ENCODE data around the gene SERPINA3. TPM values are rescaled to one million over a fixed set of nuclear protein-coding genes. Genes with fewer than 3 reads are reported as not detected.

Gene SERPINA3
- total RNA-seq, 1 experiment from 2014 or later = not detected

DNA sequence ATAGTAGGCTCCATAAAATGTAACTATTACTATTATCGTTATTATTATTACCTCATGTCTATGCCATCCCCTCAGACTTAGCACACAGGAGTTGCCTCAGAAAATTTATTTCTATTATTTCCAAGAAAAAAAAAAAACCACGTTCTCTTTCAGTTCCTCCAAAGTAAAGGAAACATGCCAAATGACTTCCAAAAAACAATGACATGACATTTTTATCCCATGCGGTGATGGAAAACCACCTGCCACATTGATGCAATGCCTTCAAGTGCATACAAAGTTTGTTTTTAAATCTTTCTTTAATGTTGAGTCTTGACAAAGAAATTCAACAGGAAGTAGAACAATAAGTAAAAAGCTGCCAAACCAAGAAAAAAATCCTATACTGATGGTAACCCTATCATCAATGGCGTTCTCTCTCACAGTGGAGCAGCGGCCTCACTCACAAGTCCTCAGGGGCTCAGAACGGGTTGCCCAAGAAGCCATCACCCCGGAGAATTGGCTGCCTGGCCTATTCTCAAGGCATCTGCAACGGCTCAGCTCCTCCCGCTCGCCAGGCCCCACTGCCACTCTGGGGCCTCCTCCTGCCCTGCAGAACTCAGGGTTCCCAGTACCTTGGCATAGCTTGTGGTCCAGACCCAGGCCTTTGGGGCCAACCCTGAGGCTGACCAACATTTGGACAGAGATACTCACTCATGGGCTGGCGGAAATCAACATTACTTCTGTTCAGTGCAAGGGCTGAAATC lies 51.9 kb downstream of the SERPINA3 start:
- DNase-seq = no peak
- Histone ChIP-seq H3K27me3 (no peaks in the 10 kb centered on the region), H3K9me3 (replicated peaks) (no peaks in the 10 kb centered on the region), H3K27ac (no peak overlapping the region), H3K4me3 (no peak overlapping the region), H3K36me3 (no peaks in the 10 kb centered on the region), H3K4me1 (no peaks in the 10 kb centered on the region)

DNA sequence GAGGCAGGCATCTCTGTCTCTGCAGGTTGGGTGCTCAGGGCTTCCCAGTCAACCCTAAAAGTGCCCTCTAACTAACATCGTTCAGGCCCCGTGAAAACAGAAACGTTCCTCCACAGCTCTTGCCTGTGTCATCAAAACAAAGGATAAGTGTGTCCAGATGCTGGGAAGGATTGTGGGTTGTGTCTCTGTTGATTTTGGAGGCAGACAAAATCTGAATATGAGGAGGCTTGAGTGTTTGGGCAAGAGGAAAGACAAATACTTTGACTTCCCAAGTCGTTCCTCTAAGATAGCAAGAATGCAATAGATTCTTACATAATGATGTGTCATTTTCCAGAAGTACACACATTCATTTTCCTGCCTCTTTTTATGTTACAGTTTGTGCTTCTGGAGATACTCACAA lies 52.9 kb downstream of the SERPINA3 start:
- H3K4me1 ChIP-seq = no peaks in the 10 kb centered on the region
- H3K27ac ChIP-seq = no peak overlapping the region
- no peaks in the 10 kb centered on the region for H3K9me3 ChIP-seq (replicated peaks)
- no peak overlapping the region for H3K4me3 ChIP-seq
- DNase-seq = no peak
- H3K36me3 ChIP-seq = no peaks in the 10 kb centered on the region
- H3K27me3 ChIP-seq = no peaks in the 10 kb centered on the region

GRCh38 chr14:94665544-94665943 lies 53.4 kb downstream of the SERPINA3 start:
- Histone ChIP-seq H3K4me3 (no peak overlapping the region), H3K27ac (no peak overlapping the region), H3K4me1 (no peaks in the 10 kb centered on the region)

GRCh38 chr14:94670692-94671285 lies 58.6 kb downstream of the SERPINA3 start:
- Histone ChIP-seq H3K9me3 (replicated peaks) (no peaks in the 10 kb centered on the region), H3K27ac (no peak overlapping the region), H3K36me3 (no peaks in the 10 kb centered on the region), H3K4me1 (no peaks in the 10 kb centered on the region), H3K27me3 (no peaks in the 10 kb centered on the region), H3K4me3 (no peak overlapping the region)
- no peak for DNase-seq

More at GRCh38 chr14:94665544-94665943, 53.4 kb downstream of the SERPINA3 start:
- DNase-seq = no peak
- Histone ChIP-seq H3K9me3 (replicated peaks) (no peaks in the 10 kb centered on the region), H3K36me3 (no peaks in the 10 kb centered on the region), H3K27me3 (no peaks in the 10 kb centered on the region)

- Histone ChIP-seq H3K4me1 (no peaks in the 10 kb centered on the region), H3K27me3 (no peaks in the 10 kb centered on the region), H3K27ac (no peak overlapping the region), H3K4me3 (no peak overlapping the region), H3K36me3 (no peaks in the 10 kb centered on the region), H3K9me3 (replicated peaks) (no peaks in the 10 kb centered on the region)
- no peak for DNase-seq
These were observed 59.8 kb downstream of the SERPINA3 start for GRCh38 chr14:94671870-94672444.

GRCh38 chr14:94673071-94673470 lies 60.9 kb downstream of the SERPINA3 start:
- H3K27ac ChIP-seq = no peak overlapping the region
- H3K27me3 ChIP-seq = no peaks in the 10 kb centered on the region
- no peak for DNase-seq
- no peaks in the 10 kb centered on the region for H3K9me3 ChIP-seq (replicated peaks)
- H3K4me3 ChIP-seq = no peak overlapping the region
- H3K36me3 ChIP-seq = no peaks in the 10 kb centered on the region
- H3K4me1 ChIP-seq = no peaks in the 10 kb centered on the region

Other genes with a start within 250 kb of the SERPINA3 start
- gene SERPINA2, start 245.7 kb upstream of the SERPINA3 start, total RNA-seq (2014; rRNA removed; shearing (Covaris generic)) = not detected in 2 replicates
- 0.08 TPM in 1 of 2 replicates, not detected in the other for gene SERPINA1, start 223.8 kb upstream of the SERPINA3 start, total RNA-seq (2014; rRNA removed; shearing (Covaris generic))
- not detected in 2 replicates for gene SERPINA11, start 159.6 kb upstream of the SERPINA3 start, total RNA-seq (2014; rRNA removed; shearing (Covaris generic))
- not detected in 2 replicates for gene SERPINA9, start 136.2 kb upstream of the SERPINA3 start, total RNA-seq (2014; rRNA removed; shearing (Covaris generic))
- not detected in 2 replicates for gene SERPINA12, start 102.9 kb upstream of the SERPINA3 start, total RNA-seq (2014; rRNA removed; shearing (Covaris generic))
- gene SERPINA4, start 50.9 kb upstream of the SERPINA3 start, total RNA-seq (2014; rRNA removed; shearing (Covaris generic)) = not detected in 2 replicates
- 0.14 and 0.48 TPM in 2 replicates for gene SERPINA5, start 31.0 kb upstream of the SERPINA3 start, total RNA-seq (2014; rRNA removed; shearing (Covaris generic))
- gene GSC, start 157.7 kb downstream of the SERPINA3 start, total RNA-seq (2014; rRNA removed; shearing (Covaris generic)) = 0.10 and 0.43 TPM in 2 replicates